Activated CD4-positive, CD25-positive, alpha-beta regulatory T cell treated with anti-CD3 and anti-CD28 coated beads, Interleukin-2, amount 50 U/mL, for 16 hours (primary cell): Measurements from ENCODE around the gene TAF3.
"Not testable (repeated sequence)": the region's sequence is repeated elsewhere in the genome, so short reads cannot be mapped to it uniquely, and the experiment has no call there.

Experiments
- DNase-seq: peaks from one replicate; pipeline ENCODE4 v3.0.0-alpha.2; 2020; ENCODE audit warnings: low read depth, low spot score

The TAF3 gene

GRCh38 chr10:7811743-7812142, 6.6 kb upstream of the TAF3 start:
- DNase-seq = not testable (repeated sequence)

DNA sequence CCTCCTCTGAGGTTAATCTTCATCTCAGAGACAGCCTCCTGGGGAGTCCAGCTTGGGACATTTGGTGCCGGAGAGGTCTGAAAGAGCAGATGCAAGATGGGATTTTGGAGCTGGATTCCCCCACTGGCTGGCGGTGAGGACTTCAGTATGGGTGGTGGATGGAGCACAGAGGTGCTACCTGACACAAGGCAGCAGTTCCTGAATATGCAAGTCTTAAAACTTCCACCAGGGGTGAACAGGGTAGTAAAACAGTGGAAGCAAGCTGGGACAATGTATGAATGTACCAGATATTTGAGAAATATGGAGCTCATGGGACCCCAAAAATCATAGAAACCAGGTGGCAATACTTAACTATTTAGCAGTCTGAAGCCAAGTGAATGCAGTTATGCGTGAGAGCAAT, 4.8 kb upstream of the TAF3 start:
- DNase-seq = no peak

DNA sequence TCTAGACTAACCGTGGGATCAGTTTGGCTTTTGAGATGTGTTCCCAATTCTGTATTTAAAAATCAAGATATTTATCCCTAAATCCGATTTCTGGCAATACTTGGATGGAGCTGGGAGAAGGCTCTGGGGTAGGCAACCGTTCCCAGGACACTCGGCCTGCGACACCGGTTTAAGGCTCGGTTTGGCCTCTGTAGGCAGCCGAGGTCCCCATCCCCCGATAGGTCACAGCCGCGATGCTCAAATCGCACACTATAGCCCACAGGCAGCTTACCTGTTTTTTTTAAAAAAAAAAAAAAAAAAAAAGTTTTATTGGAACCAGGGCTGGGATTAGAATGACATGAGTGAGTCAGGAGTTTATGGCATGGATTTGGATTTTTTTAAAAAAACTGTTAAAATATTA, 729 bp upstream of the TAF3 start:
- DNase-seq = no peak

DNA sequence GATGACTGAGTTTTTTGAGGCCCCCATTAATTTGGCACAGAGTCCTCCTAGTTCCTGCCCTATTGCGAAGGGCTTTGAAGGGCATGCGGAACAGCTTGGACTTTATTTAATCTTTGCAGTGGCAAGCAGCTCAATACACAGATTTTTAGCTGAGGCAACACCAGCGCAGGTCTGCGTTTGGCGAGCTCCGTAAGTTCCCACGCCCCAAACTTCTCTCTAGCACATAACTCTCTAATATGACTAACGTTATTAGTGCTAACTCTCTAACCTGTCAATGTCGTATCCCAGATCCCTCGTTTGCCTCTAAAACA, 366 bp upstream of the TAF3 start:
- DNase-seq = no peak

- DNase-seq = no peak
Measured at GRCh38 chr10:7819121-7819460, 786 bp downstream of the TAF3 start.

DNA sequence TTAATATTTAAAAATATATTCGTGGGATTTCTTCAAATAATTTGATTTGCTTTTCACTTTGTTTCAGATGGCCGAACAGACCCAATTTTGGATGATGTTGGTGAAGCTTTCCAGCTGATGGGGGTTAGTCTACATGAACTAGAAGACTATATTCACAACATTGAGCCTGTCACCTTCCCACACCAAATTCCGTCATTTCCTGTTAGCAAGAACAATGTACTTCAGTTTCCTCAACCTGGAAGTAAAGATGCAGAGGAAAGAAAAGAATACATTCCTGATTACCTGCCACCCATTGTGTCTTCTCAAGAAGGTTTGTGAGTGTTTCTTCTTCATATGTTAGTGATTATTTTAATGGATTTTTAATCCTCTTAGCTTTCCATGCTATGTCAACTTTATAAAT, 5.9 kb downstream of the TAF3 start:
- no peak for DNase-seq

DNA sequence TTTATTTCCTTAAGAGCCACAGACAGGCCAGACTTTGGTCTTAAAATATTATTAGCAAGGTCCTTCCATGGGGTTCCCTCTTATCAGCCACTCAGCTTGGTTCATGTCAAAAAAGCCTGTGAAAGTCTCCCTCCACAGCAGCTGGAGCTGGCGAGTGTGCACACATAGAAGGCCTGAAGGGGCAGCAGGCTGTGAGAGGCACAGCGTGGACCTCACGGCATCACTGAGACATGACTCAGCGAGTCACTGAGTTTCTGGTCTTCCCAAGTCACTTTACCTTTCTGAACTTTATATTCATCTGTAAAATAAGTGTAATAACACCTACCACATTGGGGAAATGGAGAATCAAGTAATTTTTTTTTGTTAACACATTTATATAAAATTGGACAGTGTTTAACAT, 8.7 kb downstream of the TAF3 start:
- DNase-seq = no peak

DNA sequence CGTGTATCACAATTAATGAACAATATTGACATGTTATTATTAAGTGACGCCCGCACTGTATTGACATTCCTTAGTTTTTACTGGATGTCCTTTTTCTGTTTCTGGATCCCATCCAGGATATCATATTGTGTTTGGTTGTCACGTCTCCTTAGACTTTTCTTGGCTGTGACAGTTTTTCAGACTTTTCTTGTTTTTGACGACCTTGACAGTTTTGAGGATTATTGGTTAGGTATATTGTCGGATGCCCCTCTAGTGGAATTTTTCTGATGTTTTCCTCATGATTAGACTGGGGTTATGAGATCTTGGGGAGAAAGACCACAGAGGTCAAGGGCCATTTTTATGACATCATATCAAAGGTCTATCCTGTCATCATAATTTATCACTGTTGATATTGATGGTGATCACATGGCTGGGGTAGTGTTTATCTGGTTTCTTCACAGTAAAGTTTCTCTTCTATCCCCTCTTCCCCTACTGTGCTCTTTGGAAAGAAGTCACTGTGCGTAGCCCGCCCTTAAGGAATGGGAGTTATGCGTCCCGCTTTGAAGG, 11.1 kb downstream of the TAF3 start:
- DNase-seq = no peak

DNA sequence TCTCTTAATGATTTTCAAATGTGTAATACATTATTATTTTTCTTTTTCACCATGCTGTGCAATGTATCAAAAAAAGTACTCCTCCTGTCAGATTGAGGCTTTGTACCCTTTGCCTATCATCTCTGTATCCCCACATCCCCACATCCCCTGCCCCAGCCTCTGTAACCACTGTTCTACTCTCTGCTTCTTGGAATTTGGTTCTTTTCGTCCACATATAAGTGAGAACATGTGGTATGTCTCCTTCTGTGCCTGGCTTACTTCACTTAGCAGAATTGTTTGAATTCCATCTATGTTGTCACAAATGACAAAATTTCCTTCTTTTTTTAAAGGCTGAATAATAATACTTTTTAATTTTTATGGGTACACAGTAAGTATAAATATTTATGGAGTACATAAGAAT, 13.8 kb downstream of the TAF3 start:
- DNase-seq = no peak

- no peak for DNase-seq
Measured at GRCh38 chr10:7833210-7833609, 14.9 kb downstream of the TAF3 start.

DNA sequence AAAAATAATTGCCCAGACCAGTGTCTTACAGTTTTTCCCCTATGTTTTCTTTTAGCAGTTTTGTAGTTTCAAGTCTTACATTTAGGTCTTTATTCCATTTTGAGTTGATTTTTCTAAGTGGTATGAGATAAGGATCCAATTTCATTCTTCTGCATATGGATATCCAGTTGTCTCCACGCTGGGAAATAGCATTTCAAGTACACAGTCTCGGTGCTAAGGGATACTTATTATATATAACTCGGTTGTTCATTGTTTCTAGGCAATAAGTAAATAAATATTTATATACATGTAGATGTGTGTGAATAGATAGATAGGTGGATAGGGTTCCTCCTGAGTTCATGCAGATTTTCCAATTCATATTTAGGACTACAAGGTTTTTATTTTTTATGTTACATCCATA, 16.0 kb downstream of the TAF3 start:
- DNase-seq = no peak

GRCh38 chr10:7836571-7836970, 18.3 kb downstream of the TAF3 start:
- DNase-seq = no peak

GRCh38 chr10:7846591-7846990, 28.3 kb downstream of the TAF3 start:
- DNase-seq = no peak

DNA sequence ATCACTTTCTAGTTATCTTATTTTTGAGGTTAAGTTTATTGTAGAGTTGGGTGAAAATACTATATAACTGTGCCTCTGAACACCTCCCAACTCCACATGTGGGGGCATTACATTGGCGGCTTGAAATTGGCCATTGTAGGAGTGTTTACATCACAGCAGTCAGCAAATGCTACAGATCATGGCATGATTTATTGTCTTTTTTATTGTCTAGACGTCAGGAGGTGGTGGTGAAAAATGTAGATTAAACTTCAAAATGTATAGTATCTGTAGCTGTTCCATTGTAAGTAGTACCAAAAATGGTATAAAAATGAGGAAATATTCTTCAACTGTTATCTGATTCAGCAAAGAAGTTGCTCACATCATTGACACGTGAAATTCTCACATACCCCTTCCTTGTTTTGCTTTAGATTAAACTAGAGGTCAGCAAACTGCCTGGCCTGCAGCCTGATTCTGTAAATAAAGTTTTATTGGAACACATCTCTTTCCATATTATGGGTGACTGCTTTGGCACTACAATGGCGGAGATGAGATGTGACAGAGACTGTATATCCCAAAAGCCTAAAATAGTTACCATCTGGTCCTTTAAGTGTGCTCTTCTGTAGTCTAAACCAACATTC, 35.0 kb downstream of the TAF3 start:
- DNase-seq = no peak

DNA sequence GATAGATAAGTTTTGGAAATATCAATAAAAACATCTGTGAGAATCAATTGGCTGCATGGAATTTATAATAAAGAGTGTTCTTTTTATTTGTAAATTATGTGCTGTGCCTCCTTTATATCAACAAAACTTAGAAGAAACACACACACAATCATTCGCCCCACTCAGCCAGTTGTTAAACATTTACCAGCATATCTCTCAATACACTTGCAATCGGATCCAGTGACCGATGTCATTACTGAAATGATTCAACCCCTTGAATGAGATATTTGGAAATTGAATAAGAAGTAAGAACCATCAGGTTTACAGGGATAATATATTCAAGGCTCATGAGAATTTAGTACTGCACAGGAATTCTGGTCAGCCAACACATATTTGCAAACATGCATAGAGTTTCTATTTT, 35.6 kb downstream of the TAF3 start:
- no peak for DNase-seq

GRCh38 chr10:7855205-7855604, 36.9 kb downstream of the TAF3 start:
- no peak for DNase-seq

GRCh38 chr10:7856678-7857077, 38.4 kb downstream of the TAF3 start:
- DNase-seq = no peak

DNA sequence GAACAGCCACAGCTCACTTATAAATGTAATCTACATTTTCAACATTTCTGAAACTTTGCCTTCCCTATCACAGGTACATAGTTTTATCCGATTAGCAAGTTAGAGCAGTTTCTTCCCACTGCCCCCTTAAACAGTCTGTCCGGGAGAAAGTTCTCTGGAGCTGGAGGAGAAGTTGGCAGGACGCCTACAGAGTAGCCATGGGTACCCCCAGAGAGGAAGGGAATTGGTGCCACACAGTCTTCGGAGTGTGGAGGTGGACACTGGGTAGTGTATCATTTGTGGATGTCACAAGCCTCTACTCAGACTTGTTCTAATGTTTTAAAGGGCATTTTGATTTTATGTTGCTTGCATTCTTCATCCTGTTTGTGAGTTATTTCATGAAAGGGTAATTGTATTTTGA, 39.0 kb downstream of the TAF3 start:
- DNase-seq = no peak

DNA sequence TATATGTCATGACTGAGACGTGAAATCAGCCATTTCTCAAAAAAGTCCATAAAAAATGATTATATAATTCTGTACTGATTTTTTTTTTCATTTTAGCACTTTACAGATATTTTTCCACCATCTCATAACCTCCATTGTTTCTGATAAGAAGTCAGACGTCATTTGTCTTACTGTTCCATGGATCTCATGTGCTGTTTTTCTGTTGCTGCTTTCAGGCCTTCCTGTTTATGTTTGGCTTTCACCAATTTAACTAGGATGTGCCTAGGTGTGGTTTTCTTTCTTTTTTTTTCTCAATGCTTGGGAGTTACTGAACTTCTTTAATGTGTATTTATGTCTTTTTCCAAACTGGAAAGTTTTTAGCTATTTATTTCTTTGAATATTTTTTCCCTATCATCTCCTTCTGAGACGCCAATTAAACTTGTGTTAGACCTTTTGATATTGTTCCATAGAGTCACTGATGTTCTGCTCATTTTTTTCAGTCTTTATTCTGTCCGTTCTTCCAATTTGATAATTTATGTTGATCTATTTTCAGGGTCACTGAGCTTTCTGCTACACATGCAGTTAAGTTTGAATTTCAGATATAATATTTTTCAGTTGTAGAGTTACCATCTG, 43.3 kb downstream of the TAF3 start:
- DNase-seq = no peak

- DNase-seq = no peak
Measured at GRCh38 chr10:7862121-7862514, 43.8 kb downstream of the TAF3 start.

- no peak for DNase-seq
Measured at GRCh38 chr10:7866176-7866575, 47.9 kb downstream of the TAF3 start.

DNA sequence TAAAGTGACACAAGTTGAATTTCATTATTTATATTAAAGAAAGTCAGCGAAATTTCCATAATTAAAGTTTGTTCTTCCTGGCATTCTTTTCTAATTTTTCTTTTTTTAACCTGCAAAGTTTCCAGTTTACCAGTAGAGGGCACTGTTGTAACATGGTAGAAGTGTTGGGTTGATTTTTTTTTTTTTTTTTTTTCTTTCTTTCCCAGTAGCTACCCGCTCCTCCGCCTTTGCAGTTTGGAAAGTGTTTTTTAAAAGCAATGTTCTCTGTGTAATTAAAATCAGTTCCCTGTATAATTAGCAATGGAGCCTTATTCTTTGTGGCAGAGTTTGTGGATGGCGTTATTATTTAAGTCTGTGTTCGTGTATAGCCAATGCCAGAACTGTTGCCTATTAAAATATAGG, 53.7 kb downstream of the TAF3 start:
- no peak for DNase-seq

GRCh38 chr10:7874864-7875263, 56.6 kb downstream of the TAF3 start:
- DNase-seq = no peak

- no peak for DNase-seq
Measured at GRCh38 chr10:7876541-7877127, 58.3 kb downstream of the TAF3 start.
